ENCODE measurements around the gene ADAM23. TPM values are rescaled to one million over a fixed set of nuclear protein-coding genes. Genes with fewer than 3 reads are reported as not detected.

The ADAM23 gene
- total and polyA plus RNA-seq, 2 of the 13 experiments (the other 11 are each of a cell fraction or from before 2014, with no cell fraction given), result 0.04 TPM; not detected in 1

- TF ChIP-seq HNRNPH1 (optimal IDR thresholded peaks at IDR 0.05; ENCODE audit: low read depth, low read length) (no peak), SOX13 (IDR thresholded peaks at IDR 0.05) (no peak), SOX13 (CRISPR knock-in tag; conservative IDR thresholded peaks at IDR 0.05 in 1 of 2, IDR thresholded peaks at IDR 0.05 in 1 of 2) (no peak), ZNF335 (CRISPR knock-in tag; IDR thresholded peaks at IDR 0.05) (no peak), PAX8 (CRISPR knock-in tag; IDR thresholded peaks at IDR 0.05; ENCODE audit: borderline replicate concordance) (no peak)
- TF ChIP-seq, protein P1, sequence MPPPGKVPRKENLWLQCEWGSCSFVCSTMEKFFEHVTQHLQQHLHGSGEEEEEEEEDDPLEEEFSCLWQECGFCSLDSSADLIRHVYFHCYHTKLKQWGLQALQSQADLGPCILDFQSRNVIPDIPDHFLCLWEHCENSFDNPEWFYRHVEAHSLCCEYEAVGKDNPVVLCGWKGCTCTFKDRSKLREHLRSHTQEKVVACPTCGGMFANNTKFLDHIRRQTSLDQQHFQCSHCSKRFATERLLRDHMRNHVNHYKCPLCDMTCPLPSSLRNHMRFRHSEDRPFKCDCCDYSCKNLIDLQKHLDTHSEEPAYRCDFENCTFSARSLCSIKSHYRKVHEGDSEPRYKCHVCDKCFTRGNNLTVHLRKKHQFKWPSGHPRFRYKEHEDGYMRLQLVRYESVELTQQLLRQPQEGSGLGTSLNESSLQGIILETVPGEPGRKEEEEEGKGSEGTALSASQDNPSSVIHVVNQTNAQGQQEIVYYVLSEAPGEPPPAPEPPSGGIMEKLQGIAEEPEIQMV (CRISPR knock-in tag; IDR thresholded peaks at IDR 0.05; ENCODE audit: low read depth), result no peak
Observed at GRCh38 chr2:206502729-206503128, 59.4 kb downstream of the ADAM23 start (continued).

- no peaks in the 10 kb centered on the region for H3K79me2 ChIP-seq (ENCODE audit: insufficient read depth, low read length)
- H3K4me2 ChIP-seq (ENCODE audit: low read depth, low read length), result no peak overlapping the region
- no peaks in the 10 kb centered on the region for H3K9me3 ChIP-seq (ENCODE audit: low read length)
- H4K20me1 ChIP-seq (ENCODE audit: insufficient read depth, low read length), result no peaks in the 10 kb centered on the region
- no peak overlapping the region for H3K27ac ChIP-seq (ENCODE audit: extremely low read length, insufficient read depth, low read length)
- no TSS peak for BruUV-seq (replicated peaks)
- no peak overlapping the region for H3K9ac ChIP-seq (ENCODE audit: insufficient read depth, low read depth, low read length)
- DNase-seq (ENCODE audit: low spot score) (no peak), ATAC-seq (no peak), FAIRE-seq (no peak)
- no peak overlapping the region for H2AFZ ChIP-seq (ENCODE audit: low read length)
- intact Hi-C loops (cut with micrococcal nuclease; ENCODE audit: unreplicated experiment), result no loop called here
- H3K4me3 ChIP-seq (replicated peaks in 1 of 3; ENCODE audit: insufficient read depth in 1 of 3, low read depth in 2 of 3, low read length in 3 of 3), result no peak overlapping the region
- CTCF ChIA-PET (ENCODE audit: low intra/inter-chr PET ratio, low total read pairs), result no interaction called here
- H3K27me3 ChIP-seq (ENCODE audit: control insufficient read depth in 1 of 2, insufficient read depth in 2 of 2, low read length in 2 of 2), result no peaks in the 10 kb centered on the region
- whole genome bisulfite sequencing (ENCODE audit: low lambda C conversion rate), result 0% methylated on average over 2 of the region's 2 CpGs
- H3K36me3 ChIP-seq (replicated peaks in 1 of 2; ENCODE audit: control insufficient read depth in 1 of 2, insufficient read depth in 2 of 2, low read length in 2 of 2), result no peaks in the 10 kb centered on the region
- POLR2A ChIA-PET, result no interaction called here
- H3K4me1 ChIP-seq (ENCODE audit: insufficient read depth, low read length), result no peaks in the 10 kb centered on the region
- in situ Hi-C loops (cut with HindIII; ENCODE audit: extremely low pct_ligation_motif_present, low pct_unique_long_range_greater_than_20kb), result no loop called here
- no peak for TF ChIP-seq SCMH1 (CRISPR knock-in tag; IDR thresholded peaks at IDR 0.05; ENCODE audit: borderline replicate concordance)
- no peak for TF ChIP-seq ZNF24 (IDR thresholded peaks at IDR 0.05)
- TF ChIP-seq, protein P2, sequence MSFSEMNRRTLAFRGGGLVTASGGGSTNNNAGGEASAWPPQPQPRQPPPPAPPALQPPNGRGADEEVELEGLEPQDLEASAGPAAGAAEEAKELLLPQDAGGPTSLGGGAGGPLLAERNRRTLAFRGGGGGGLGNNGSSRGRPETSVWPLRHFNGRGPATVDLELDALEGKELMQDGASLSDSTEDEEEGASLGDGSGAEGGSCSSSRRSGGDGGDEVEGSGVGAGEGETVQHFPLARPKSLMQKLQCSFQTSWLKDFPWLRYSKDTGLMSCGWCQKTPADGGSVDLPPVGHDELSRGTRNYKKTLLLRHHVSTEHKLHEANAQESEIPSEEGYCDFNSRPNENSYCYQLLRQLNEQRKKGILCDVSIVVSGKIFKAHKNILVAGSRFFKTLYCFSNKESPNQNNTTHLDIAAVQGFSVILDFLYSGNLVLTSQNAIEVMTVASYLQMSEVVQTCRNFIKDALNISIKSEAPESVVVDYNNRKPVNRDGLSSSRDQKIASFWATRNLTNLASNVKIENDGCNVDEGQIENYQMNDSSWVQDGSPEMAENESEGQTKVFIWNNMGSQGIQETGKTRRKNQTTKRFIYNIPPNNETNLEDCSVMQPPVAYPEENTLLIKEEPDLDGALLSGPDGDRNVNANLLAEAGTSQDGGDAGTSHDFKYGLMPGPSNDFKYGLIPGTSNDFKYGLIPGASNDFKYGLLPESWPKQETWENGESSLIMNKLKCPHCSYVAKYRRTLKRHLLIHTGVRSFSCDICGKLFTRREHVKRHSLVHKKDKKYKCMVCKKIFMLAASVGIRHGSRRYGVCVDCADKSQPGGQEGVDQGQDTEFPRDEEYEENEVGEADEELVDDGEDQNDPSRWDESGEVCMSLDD (CRISPR knock-in tag; IDR thresholded peaks at IDR 0.05; ENCODE audit: borderline replicate concordance), result no peak
- TF ChIP-seq ZZZ3 (CRISPR knock-in tag; IDR thresholded peaks at IDR 0.05; ENCODE audit: borderline replicate concordance), result no peak
- no peak for TF ChIP-seq SMARCE1 (IDR thresholded peaks at IDR 0.05; ENCODE audit: borderline replicate concordance)
- TF ChIP-seq, protein P3, sequence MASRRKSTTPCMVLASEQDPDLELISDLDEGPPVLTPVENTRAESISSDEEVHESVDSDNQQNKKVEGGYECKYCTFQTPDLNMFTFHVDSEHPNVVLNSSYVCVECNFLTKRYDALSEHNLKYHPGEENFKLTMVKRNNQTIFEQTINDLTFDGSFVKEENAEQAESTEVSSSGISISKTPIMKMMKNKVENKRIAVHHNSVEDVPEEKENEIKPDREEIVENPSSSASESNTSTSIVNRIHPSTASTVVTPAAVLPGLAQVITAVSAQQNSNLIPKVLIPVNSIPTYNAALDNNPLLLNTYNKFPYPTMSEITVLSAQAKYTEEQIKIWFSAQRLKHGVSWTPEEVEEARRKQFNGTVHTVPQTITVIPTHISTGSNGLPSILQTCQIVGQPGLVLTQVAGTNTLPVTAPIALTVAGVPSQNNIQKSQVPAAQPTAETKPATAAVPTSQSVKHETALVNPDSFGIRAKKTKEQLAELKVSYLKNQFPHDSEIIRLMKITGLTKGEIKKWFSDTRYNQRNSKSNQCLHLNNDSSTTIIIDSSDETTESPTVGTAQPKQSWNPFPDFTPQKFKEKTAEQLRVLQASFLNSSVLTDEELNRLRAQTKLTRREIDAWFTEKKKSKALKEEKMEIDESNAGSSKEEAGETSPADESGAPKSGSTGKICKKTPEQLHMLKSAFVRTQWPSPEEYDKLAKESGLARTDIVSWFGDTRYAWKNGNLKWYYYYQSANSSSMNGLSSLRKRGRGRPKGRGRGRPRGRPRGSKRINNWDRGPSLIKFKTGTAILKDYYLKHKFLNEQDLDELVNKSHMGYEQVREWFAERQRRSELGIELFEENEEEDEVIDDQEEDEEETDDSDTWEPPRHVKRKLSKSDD (CRISPR knock-in tag; IDR thresholded peaks at IDR 0.05; ENCODE audit: low read depth), result no peak
- no peak for TF ChIP-seq ZBTB42 (CRISPR knock-in tag; IDR thresholded peaks at IDR 0.05)
- TF ChIP-seq PAF1 (CRISPR knock-in tag; IDR thresholded peaks at IDR 0.05), result no peak
- no peak for TF ChIP-seq FOXP1 (IDR thresholded peaks at IDR 0.05)
- TF ChIP-seq FOXP1 (CRISPR knock-in tag; IDR thresholded peaks at IDR 0.05), result no peak
- TF ChIP-seq, protein P4, sequence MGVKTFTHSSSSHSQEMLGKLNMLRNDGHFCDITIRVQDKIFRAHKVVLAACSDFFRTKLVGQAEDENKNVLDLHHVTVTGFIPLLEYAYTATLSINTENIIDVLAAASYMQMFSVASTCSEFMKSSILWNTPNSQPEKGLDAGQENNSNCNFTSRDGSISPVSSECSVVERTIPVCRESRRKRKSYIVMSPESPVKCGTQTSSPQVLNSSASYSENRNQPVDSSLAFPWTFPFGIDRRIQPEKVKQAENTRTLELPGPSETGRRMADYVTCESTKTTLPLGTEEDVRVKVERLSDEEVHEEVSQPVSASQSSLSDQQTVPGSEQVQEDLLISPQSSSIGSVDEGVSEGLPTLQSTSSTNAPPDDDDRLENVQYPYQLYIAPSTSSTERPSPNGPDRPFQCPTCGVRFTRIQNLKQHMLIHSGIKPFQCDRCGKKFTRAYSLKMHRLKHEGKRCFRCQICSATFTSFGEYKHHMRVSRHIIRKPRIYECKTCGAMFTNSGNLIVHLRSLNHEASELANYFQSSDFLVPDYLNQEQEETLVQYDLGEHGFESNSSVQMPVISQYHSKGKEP (CRISPR knock-in tag; IDR thresholded peaks at IDR 0.05), result no peak
Observed at GRCh38 chr2:206511283-206511682, 68.0 kb downstream of the ADAM23 start.

All from HepG2 (cell line).